Choroid plexus epithelial cell (primary cell): Measurements from ENCODE around the gene BCL11B.
"Not testable (repeated sequence)": the region's sequence is repeated elsewhere in the genome, so short reads cannot be mapped to it uniquely, and the experiment has no call there.

Experiments
- DNase-seq: peaks from one replicate; pipeline ENCODE4 v3.0.0-alpha.2; 2010; ENCODE audit warnings: low read depth
- H3K4me3 ChIP-seq: 2 replicates; pipeline ENCODE4 v1.5.1; 2011; ENCODE audit warnings: low read depth, mild to moderate bottlenecking, control low read depth, low read length, moderate library complexity
- CTCF ChIP-seq: conservative IDR thresholded peaks from 2 replicates; pipeline ENCODE4 v1.5.1; 2011; ENCODE audit warnings: low read depth, mild to moderate bottlenecking, control low read depth, inconsistent platforms, low read length, moderate library complexity

BCL11B gene

DNA sequence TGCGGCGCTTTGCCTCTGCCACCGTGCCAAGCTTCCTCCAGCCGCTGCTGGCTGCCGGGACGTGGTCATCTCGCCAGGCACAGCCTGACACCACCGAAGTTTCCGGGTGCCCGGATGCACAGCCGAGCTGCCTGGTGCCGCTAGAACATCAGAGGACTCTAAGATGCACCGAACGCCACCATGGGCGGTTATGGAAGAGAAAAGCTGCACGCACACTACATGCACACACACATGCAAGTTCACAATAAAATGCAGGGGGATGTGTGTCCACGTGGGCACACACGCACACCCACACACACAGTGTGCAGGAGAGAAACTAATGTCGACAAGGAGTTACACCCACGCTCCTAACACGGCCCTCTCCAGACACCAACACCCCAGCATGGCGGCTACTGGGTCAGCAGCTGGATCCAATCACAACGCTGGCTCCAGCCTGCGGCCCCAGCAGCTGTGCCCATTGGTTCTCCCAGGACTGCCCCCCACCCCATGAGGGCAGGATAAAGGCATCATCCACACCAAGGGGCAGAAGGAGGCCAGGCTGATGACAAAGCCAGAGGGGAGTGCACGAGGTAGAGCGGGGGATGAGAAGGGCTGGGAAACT, 82.7 kb downstream of the BCL11B start:
- no peak for DNase-seq
- TF ChIP-seq CTCF = no peak
- no peak overlapping the region for H3K4me3 ChIP-seq

DNA sequence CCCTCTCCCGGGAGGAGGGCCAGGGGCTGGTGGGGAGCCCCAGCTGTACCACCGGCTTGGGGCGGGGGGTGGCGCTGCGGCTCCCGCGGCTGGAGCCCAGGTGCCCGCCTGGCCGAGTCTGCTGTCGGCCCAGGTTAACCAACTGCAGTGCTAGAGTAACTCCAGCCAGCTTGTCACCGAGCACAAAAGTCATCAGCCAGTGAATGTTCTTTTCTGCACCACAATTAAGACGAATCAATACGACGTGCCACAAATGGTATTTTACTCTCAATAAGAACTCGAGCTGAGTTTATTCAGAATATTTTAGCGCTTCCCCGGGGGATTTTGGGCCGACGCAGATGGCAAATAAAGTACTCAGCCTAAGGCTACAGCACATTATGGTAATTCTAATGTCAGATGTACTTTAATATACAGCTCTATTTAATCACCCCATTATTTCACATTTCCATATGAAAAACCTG, 83.2 kb downstream of the BCL11B start:
- DNase-seq = no peak
- TF ChIP-seq CTCF = no peak
- no peak overlapping the region for H3K4me3 ChIP-seq

GRCh38 chr14:99187858-99188257, 84.1 kb downstream of the BCL11B start:
- no peak overlapping the region for H3K4me3 ChIP-seq
- DNase-seq = no peak
- TF ChIP-seq CTCF = no peak

GRCh38 chr14:99186956-99187690, 84.9 kb downstream of the BCL11B start:
- H3K4me3 ChIP-seq = no peak overlapping the region
- no peak for DNase-seq
- TF ChIP-seq CTCF = no peak

- DNase-seq = not testable (repeated sequence)
These were observed 85.7 kb downstream of the BCL11B start for GRCh38 chr14:99186336-99186735.

DNA sequence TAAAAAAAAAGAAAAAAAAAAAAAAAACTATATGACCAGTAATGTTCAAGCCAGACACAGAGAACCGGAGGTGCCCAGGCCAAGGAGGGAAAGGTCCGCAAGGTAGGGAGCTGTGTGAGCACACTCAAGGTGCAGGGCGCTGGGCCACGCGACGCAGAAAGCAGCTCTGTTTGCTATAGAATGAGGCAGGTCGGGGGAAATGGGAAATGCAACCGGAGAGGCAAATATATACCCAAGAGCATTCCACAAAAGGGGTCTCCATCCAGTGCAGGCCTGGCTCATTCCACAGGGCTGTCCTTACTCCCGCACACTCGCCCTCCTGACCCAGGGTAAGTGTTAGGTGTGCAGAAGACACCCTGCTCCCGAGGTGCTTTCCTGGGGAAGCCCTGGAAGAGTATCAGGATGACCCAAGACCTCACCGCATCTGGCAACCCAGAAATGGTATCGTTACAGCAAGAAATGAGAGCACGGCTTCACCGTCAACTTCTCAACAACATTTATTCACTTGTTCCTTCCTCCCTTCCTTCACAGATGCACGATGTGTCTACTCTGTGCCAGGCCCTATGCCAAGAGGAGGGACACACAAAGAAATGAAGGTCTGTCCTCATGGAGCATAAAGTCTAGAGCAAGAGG, 86.4 kb downstream of the BCL11B start:
- no peak for TF ChIP-seq CTCF
- no peak overlapping the region for H3K4me3 ChIP-seq
- DNase-seq = no peak

More at GRCh38 chr14:99186336-99186735, 85.7 kb downstream of the BCL11B start:
- not testable (repeated sequence) for H3K4me3 ChIP-seq

GRCh38 chr14:99183716-99184115, 88.3 kb downstream of the BCL11B start:
- no peak for DNase-seq
- no peak overlapping the region for H3K4me3 ChIP-seq
- no peak for TF ChIP-seq CTCF
